ENCODE data around the gene KCNJ12.

The KCNJ12 gene

DNA sequence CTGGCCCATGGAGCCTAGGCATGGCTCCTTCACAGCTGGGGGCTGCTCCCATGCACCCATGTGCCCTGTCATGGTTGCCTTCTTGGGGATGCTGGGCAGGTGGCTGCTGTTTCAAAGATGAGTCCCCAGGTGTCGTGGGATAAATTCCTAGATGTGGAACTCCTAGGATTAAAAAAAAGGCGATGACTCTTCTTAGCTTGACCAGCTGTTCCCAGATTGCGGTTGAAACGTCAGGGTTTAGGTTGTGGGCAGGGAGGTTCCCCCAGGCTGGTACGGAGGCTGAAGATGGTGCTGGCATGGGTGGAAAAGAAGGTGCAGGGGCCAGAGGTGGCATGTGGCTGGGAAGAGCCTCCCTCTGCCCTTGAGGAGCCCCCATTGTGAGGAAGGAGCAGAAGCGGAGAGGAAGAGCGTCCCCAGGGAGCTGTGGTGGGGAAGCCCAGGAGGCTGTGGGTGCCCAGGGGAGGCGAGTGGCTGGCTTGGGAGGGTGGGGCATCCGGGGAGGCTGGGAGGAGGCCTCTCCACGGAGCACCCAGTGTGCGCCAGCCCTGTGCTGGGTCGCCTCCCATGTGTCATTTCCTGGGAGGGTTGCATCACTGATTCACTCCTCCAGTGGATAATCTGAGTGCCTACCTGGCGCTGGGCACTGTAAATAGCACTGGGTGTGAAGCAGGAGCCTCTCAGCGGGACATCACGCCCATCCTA, 7.5 kb upstream of the KCNJ12 start:
- no peak for DNase-seq

DNA sequence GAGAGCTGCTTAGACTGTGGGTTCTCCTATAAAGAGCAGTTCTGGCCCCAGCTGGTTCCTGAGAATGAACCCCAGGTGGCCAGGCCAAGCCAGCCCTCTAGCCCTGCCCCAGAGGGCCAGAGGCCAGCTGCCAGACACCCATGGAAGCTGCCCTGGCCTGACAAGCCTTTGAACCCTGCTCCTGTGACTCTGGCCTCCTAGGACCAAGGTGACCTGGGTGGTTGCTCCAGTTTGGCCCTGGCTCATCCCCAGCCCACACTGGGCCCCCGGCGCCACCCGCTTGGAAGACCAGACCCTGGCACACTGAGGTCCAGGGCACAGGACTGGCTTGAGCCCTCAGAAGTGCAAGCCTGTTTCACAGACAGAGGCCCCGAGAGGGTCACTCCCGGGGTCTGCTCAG, 6.8 kb upstream of the KCNJ12 start:
- no peak for DNase-seq

GRCh38 chr17:21370430-21370829, 5.7 kb upstream of the KCNJ12 start:
- DNase-seq: no peak

DNA sequence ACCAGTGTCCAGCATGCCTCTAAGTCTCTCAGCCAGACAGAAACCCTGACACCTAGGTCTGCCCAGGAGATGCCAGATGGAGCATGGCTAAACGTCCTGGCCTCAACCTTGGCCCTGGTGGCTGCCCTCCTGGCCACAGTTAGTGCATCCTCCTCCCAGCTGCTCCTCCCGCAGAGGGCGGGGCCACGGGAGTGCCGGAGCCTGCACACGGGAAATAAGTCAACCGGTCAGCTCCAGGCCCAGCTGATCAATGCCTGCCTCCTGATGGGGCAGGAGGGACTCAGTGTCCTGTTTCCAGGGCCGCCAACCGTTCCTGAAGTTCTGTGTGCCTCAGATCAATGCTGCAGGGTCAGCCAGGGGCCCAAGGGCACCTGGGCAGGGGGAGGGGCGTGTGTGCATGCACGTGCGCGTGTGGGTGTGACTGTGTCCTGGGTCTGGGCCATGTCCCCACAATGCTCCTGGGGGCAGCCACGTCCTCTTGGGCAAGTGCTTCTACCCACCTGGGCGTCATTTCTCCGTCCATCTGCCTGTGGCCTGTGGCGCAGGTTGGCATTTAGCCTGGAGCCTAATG, 4.6 kb upstream of the KCNJ12 start:
- DNase-seq: no peak

GRCh38 chr17:21372256-21372954, 3.8 kb upstream of the KCNJ12 start:
- no peak for DNase-seq

GRCh38 chr17:21373036-21373435, 3.1 kb upstream of the KCNJ12 start:
- no peak for DNase-seq

DNA sequence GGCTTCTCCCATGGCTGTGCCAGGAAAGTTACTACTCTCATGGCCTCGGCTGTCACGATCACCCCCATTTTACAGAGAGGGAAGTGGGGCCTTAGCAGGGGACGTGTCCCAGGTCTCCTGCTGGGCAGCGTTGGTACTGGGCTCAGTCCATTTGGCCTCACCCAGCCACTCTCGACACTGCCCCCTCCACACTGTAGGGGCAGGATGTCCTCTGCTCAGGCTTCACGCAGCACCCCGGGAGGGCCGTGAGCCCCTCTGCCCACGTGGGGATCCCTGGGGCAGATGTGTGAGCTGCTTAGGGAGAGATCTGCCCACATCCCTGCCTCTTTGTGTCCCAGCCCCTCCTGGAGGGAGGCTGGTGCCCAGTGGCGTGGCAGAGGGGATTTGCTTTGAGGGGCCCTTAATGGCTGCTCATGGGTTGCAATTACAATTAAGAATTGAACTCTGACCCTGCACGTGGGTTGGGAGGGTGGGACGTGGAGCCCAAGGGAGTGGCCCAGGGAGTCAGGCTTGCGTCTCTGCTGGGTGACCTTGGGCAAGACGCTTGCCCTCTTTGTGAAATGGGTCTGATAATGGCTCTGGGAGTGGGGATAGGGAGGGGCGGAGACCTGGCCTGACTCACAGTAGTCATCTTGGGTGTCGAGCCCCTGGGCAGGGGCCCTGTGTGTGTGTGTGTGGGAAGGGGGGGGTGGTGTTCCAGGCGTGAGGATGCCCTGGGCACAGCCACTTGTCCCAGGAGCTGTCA, 2.3 kb upstream of the KCNJ12 start:
- no peak for DNase-seq

- DNase-seq: no peak
These were observed 1.6 kb upstream of the KCNJ12 start for GRCh38 chr17:21374441-21375161.

GRCh38 chr17:21375162-21375560, 996 bp upstream of the KCNJ12 start:
- DNase-seq: no peak

DNA sequence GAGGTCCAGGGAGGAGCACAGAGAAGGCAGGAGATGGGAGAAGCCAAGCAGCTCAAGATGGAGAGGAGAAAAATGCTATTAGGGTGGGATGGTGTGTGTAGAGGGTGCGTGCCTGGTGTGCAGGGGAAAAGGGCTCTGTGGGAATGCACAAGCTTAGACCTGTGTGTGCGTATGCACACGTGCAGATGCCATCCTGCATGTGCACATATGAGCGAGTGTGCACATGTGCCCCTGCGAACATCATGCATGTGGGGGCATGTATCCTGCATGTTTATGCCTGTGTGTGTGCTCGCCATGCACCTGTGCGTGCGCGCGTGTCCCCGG, 438 bp upstream of the KCNJ12 start:
- DNase-seq: no peak

DNA sequence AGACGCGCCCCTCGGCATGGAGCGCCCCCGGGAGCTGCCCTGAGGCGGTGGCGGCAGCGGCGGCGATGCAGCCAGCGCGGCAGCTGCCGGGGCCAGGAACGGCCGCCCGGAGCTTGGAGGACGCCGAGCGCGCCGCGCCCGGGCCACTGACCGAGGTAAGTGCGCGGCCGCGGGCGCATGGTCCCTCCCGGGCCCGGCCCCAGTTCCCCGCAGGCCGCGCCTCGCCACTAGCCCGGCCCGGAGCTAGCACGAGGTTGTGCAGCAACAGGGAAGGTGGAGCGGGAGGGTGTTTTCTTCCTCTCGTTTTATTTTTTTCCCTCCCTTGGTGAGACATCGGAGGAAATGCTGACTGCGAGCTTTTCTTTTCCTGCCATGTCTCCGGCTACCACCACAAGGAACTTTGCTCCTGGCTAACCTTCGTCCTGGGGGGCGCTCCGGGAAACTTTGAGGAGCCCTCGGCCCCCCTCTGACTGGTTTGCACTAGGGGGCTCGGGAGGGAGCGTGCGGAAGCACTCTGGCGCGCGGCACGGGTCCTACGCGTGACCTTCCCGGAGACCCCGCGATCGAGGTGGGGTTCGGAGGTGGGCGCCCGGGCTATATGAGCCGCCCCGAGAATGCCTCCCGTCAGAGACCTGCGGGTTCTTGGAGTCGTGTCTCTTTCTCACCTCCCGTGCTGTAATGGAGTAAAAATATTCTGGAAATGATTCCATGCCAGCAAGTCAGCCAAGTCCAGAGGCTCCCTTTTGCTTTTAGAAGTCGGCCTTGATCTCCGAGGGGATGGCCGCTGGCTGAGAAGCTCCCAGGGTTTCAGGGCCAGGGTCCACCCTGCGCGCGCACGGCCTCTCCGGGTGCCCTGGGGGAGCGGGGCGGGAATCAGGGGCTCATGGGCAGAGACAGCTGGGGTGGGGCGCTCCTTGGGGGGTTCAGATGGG, 868 bp downstream of the KCNJ12 start:
- DNase-seq: no peak

DNA sequence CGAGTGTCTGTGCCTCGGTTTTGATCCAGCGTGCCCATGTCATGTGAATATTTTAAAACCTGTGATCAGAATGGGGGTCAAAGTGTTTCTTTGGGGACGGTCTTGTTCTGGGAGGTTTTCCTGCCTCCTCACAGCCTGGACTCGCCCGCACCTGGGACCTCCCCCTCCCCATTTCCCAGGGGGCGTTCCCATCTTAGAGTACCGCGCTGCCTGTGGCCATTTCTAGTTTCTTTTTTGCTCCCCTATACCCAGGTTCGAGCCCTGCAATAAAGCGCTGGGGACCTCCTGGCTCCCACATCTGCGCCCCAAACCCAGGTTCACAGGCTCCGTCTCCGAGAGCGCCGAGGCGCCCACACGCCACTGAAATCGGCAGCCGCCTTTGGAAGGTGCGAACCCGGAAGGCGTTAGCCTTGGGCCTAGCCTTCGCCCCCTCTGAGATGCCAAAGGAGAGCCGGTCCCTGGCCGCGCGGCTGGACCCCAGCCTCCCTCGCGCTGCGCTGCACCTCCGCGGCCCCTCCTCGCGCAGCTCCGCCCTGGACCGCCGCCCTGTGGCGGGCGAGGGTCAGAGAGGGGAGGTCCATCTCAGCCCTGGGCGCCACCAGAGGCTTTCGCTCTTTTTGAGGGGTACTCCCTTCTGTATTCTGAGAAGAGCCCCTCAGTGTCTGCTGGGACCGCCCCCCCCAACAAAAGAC, 1.7 kb downstream of the KCNJ12 start:
- DNase-seq: no peak

- DNase-seq: no peak
These were observed 2.4 kb downstream of the KCNJ12 start for GRCh38 chr17:21378553-21378952.

GRCh38 chr17:21379080-21379711, 3.0 kb downstream of the KCNJ12 start:
- no peak for DNase-seq

GRCh38 chr17:21380659-21381058, 4.5 kb downstream of the KCNJ12 start:
- no peak for DNase-seq

GRCh38 chr17:21381076-21381706, 5.0 kb downstream of the KCNJ12 start:
- no peak for DNase-seq

GRCh38 chr17:21382560-21383495, 6.7 kb downstream of the KCNJ12 start:
- no peak for DNase-seq

DNA sequence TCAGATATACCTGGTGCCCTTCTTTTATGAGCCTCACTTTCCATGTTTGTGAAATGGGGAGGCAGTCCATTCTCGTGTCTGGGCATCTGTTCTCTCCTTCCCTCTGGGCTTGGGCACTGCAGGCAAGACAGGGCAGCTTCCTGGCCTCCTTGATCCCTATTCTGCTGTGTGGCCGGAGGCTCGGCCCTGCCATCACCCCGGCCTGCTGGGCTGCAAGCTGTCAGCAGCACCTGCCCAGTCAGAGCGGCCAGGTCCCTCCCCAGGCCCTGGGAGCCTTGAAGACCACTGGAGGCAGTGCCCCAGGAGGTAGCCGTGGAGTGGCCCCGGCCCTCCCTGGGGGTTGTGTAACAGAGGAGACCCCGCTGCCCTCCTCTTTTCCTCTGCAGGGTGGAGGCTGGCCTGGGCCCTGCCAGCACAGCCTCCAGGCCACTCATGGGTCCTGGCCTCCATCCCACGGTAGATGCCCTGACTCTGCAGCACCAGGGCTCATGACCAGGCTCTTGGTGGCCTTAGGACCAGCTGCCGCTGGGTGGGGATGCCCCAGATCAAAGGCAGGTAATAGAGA, 9.2 kb downstream of the KCNJ12 start:
- DNase-seq: no peak

DNA sequence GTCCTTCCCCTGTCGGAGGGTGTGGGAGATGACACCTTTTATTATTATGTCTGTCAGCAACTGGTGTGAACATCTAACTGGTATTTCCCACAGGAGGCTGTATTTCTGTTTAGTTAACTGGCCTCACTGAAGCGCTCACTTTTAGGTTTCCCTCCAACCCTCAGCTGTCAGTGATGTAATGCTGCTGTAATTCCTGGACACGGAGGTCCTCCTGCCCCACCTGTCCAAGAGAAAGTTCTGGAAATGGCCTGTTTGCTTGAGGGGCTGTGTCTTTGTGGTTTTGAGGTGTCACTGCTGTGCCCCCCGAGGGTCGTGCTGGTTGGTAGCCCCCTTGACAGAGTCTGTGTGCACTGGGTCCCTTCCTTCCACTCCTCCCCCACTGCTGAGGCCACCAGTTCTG, 11.5 kb downstream of the KCNJ12 start:
- no peak for DNase-seq

All from fibroblast of upper back skin (primary cell).